Panc1 (cell line): Measurements from ENCODE around the gene TIA1. TPM values are rescaled to one million over a fixed set of nuclear protein-coding genes. Genes with fewer than 3 reads are reported as not detected.

Experiments used
- ATAC-seq: fragments of 200-7000 bp; cut with Tn5 transposase; 2 replicates; pipeline ENCODE4 v1.9.1; 2020; ENCODE audit warnings: mild to moderate bottlenecking, moderate library complexity
- BruUV-seq: library from RNA; stranded (reverse); fragments of 400-500 nt; replicated peaks from 2 replicates; lab custom pipeline; 2021; lab: Mats Ljungman, UMichigan
- CTCF ChIA-PET: fragments of 300-600 bp; sonication (Branson Sonifier 250); formaldehyde crosslinking; loops from one replicate; lab custom pipeline; 2022; ENCODE audit warnings: antibody characterized with exemption; lab: Charles Lee
- POLR2A ChIA-PET: fragments of 300-600 bp; sonication (Branson Sonifier 250); formaldehyde crosslinking; loops from one replicate; lab custom pipeline; 2022; ENCODE audit warnings: antibody characterized with exemption; lab: Charles Lee
- DNase-seq: peaks from one replicate; pipeline ENCODE4 v3.0.0-alpha.2; 2010; ENCODE audit warnings: low read depth, low spot score
- H3K27ac ChIP-seq: 2 replicates; pipeline ENCODE4 v1.5.1; 2011; ENCODE audit warnings: mild to moderate bottlenecking, low read length, inconsistent platforms
- H3K27me3 ChIP-seq: fragments of 200-500 bp; sonication (Bioruptor generic); 2 replicates; pipeline ENCODE4 v1.6.0; 2014; ENCODE audit warnings: low read length, inconsistent platforms; ENCODE audit not compliant: control insufficient read depth, insufficient read depth
- H3K36me3 ChIP-seq: fragments of 200-500 bp; sonication (Bioruptor generic); 2 replicates; pipeline ENCODE4 v1.5.1; 2014; ENCODE audit warnings: inconsistent platforms, mild to moderate bottlenecking, low read length, moderate library complexity; ENCODE audit not compliant: control insufficient read depth, insufficient read depth
- H3K4me1 ChIP-seq: 2 replicates; pipeline ENCODE4 v1.5.1; 2011; ENCODE audit warnings: inconsistent platforms, mild to moderate bottlenecking, low read length, moderate library complexity; ENCODE audit not compliant: control insufficient read depth, insufficient read depth
- H3K4me3 ChIP-seq, 2 experiments: 2 replicates each; pipeline ENCODE4 v1.5.1; 2011 to 2012; ENCODE audit warnings: low read depth in 2 of 2, low read length in 2 of 2, mild to moderate bottlenecking in 2 of 2, inconsistent platforms in 1 of 2, moderate library complexity in 1 of 2
- H3K9me3 ChIP-seq: fragments of 200-500 bp; sonication (Bioruptor generic); 2 replicates; pipeline ENCODE4 v1.5.1; 2014; ENCODE audit warnings: low read depth, mild to moderate bottlenecking, inconsistent platforms, low read length, moderate library complexity; ENCODE audit not compliant: control insufficient read depth, insufficient read depth
- POLR2AphosphoS5 ChIP-seq: IDR thresholded peaks from 2 replicates; pipeline ENCODE4 v1.6.1; 2012; ENCODE audit warnings: mild to moderate bottlenecking, low read depth, low read length, moderate library complexity
- SIN3A ChIP-seq: IDR thresholded peaks from 2 replicates; pipeline ENCODE4 v1.6.1; 2012; ENCODE audit warnings: low read depth, mild to moderate bottlenecking, low read length, moderate library complexity, borderline replicate concordance; ENCODE audit not compliant: insufficient read depth
- TCF7L2 ChIP-seq: IDR thresholded peaks from 2 replicates; pipeline ENCODE4 v1.6.1; 2011; ENCODE audit warnings: mild to moderate bottlenecking, low read depth, low read length, inconsistent platforms
- in situ Hi-C: cut with HindIII; loops from 2 replicates; pipeline ENCODE4 v1.10.0; 2016; ENCODE audit warnings: low sequenced_read_pairs, low pct_unique_long_range_greater_than_20kb
- intact Hi-C: fragments of 100-400 bp; cut with micrococcal nuclease; formaldehyde crosslinking; loops from one replicate; pipeline ENCODE4 v1.10.0; 2022; ENCODE audit not compliant: unreplicated experiment
- total RNA-seq: library from RNA; stranded (reverse); gene quantifications from one replicate; pipeline ENCODE4 v1.2.1, GENCODE V29; 2021; ENCODE audit not compliant: unreplicated experiment
- TF ChIP-seq, protein P1 (sequence below), 2 experiments: IDR thresholded peaks; 2 replicates each; pipeline ENCODE4 v1.6.1; 2011 to 2012; ENCODE audit warnings: low read depth in 2 of 2, control low read depth in 1 of 2, low read length in 1 of 2, mild to moderate bottlenecking in 1 of 2, moderate library complexity in 1 of 2; ENCODE audit not compliant: insufficient read depth in 1 of 2
- TF ChIP-seq, protein P2 (sequence below): fragments of 450-650 bp; IDR thresholded peaks from 2 replicates; pipeline ENCODE4 v1.5.1; 2017; ENCODE audit warnings: mild to moderate bottlenecking

TIA1 gene
- total RNA-seq, 1 experiment from 2014 or later = 113 TPM

DNA sequence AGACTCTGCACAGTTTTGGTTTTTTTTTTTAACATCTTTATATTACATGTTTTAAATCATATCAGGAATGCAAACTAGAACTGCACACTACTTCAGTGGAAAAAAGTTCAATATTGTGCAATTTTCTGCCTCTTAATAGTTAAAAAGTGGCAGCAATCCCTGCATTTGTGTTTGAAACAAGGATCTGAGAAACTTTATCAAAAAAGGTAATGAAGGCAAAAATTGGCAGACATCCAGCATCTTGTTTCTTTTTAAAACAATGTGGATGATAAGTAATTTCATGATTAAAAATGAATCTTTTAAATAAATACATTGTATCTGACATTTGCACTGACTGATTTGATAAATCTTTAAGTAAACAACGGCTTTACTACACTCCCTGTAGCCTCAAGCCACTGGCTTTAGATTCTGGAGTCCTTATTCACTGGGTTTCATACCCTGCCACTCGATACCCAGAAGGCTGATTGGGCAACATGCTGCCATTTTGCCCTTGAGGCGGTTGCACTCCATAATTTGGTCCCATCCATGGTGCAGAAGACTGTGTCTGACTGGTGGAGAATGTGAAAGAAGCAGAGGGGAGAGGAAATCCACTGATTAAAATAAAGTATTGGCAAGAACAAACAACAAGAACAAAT, 36.0 kb downstream of the TIA1 start:
- intact Hi-C loops = no loop called here
- no peak for DNase-seq
- Histone ChIP-seq H3K4me3 (no peak overlapping the region), H3K9me3 (no peaks in the 10 kb centered on the region), H3K4me1 (peaks cover 4% of the 10 kb centered on the region; the same call in 1 of the 2 replicates), H3K27me3 (no peaks in the 10 kb centered on the region), H3K36me3 (peaks cover 37% of the 10 kb centered on the region), H3K27ac (no peak overlapping the region)
- ATAC-seq = no peak
- in situ Hi-C loops = no loop called here
- BruUV-seq = no TSS peak
- ChIA-PET CTCF (no interaction called here), POLR2A (interaction anchor here (0.6 kb wide), 1 partner anchor 31 kb away, joined by 3 read pairs; no protein-coding TSS in a partner anchor)
- TF ChIP-seq, protein P1, sequence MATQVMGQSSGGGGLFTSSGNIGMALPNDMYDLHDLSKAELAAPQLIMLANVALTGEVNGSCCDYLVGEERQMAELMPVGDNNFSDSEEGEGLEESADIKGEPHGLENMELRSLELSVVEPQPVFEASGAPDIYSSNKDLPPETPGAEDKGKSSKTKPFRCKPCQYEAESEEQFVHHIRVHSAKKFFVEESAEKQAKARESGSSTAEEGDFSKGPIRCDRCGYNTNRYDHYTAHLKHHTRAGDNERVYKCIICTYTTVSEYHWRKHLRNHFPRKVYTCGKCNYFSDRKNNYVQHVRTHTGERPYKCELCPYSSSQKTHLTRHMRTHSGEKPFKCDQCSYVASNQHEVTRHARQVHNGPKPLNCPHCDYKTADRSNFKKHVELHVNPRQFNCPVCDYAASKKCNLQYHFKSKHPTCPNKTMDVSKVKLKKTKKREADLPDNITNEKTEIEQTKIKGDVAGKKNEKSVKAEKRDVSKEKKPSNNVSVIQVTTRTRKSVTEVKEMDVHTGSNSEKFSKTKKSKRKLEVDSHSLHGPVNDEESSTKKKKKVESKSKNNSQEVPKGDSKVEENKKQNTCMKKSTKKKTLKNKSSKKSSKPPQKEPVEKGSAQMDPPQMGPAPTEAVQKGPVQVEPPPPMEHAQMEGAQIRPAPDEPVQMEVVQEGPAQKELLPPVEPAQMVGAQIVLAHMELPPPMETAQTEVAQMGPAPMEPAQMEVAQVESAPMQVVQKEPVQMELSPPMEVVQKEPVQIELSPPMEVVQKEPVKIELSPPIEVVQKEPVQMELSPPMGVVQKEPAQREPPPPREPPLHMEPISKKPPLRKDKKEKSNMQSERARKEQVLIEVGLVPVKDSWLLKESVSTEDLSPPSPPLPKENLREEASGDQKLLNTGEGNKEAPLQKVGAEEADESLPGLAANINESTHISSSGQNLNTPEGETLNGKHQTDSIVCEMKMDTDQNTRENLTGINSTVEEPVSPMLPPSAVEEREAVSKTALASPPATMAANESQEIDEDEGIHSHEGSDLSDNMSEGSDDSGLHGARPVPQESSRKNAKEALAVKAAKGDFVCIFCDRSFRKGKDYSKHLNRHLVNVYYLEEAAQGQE (IDR thresholded peaks at IDR 0.05; ENCODE audit: insufficient read depth in 1 of 2, low read depth in 2 of 2, low read length in 1 of 2) = no peak
- TF ChIP-seq POLR2AphosphoS5 = no peak
- no peak for TF ChIP-seq SIN3A
- no peak for TF ChIP-seq TCF7L2
- TF ChIP-seq, protein P2, sequence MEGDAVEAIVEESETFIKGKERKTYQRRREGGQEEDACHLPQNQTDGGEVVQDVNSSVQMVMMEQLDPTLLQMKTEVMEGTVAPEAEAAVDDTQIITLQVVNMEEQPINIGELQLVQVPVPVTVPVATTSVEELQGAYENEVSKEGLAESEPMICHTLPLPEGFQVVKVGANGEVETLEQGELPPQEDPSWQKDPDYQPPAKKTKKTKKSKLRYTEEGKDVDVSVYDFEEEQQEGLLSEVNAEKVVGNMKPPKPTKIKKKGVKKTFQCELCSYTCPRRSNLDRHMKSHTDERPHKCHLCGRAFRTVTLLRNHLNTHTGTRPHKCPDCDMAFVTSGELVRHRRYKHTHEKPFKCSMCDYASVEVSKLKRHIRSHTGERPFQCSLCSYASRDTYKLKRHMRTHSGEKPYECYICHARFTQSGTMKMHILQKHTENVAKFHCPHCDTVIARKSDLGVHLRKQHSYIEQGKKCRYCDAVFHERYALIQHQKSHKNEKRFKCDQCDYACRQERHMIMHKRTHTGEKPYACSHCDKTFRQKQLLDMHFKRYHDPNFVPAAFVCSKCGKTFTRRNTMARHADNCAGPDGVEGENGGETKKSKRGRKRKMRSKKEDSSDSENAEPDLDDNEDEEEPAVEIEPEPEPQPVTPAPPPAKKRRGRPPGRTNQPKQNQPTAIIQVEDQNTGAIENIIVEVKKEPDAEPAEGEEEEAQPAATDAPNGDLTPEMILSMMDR = no peak

DNA sequence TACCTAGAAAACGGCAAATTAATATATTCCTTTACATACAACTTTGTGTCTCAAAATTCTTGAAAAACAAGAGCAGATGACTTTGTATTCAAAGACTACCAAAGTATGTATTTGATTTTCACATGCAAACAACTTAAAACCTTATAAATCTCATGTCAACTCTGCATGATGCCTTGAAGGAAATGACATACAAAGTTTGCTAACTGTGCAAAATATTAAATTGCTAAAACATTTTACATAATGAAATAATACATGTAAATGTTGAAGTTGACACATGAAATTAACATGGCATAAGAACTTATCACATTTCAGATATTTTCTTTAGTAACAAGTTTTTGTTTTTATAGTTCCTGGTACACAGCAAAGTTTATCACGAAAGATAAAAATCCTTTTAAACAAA, 36.8 kb downstream of the TIA1 start:
- in situ Hi-C loops = no loop called here
- CTCF ChIA-PET = no interaction called here

More for the DNA sequence above, 36.8 kb downstream of the TIA1 start:
- no peak for TF ChIP-seq SIN3A
- TF ChIP-seq TCF7L2 = no peak
- TF ChIP-seq, protein P2 = no peak
- TF ChIP-seq, protein P1 (IDR thresholded peaks at IDR 0.05; ENCODE audit: insufficient read depth in 1 of 2, low read depth in 2 of 2, low read length in 1 of 2) = no peak
- no peak for TF ChIP-seq POLR2AphosphoS5
- Histone ChIP-seq H3K36me3 (peaks cover 34% of the 10 kb centered on the region), H3K4me3 (no peak overlapping the region), H3K9me3 (no peaks in the 10 kb centered on the region), H3K4me1 (peaks cover 4% of the 10 kb centered on the region; the same call in 1 of the 2 replicates), H3K27ac (no peak overlapping the region), H3K27me3 (no peaks in the 10 kb centered on the region)
- POLR2A ChIA-PET = no interaction called here
- BruUV-seq = no TSS peak
- intact Hi-C loops = no loop called here
- DNase-seq (no peak), ATAC-seq (no peak)
